ENCODE results near the gene EIF5AL1. TPM values are rescaled to one million over a fixed set of nuclear protein-coding genes. Genes with fewer than 3 reads are reported as not detected.

The EIF5AL1 gene
- total RNA-seq, 1 donor from 2014 or later: 0.21 TPM

DNA sequence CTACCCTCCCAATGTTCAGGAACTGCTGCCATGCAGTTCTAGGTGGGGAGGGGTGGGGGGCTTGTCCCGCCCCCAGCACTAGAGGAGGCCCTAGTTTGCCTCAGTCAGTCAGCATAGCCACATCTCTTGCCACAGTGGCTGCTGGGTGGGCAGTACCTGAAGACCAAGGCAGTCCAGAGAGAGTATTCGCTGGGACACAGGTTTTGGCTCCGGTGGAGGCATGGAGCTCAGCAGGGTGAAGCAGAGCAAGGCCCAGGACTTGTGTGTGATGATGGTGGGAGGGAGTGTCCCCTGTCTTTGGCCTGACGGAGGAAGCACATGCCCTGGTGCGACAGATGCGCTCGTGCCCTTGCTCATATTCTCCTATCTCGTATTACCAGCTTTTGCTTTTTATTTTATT, 42.2 kb upstream of the EIF5AL1 start:
- no peak for DNase-seq (ENCODE audit: low read depth, low spot score)
- Mint-ChIP-seq H3K4me1 (peaks cover 5% of the 10 kb centered on the region), H3K36me3 (ENCODE audit: low read depth) (no peaks in the 10 kb centered on the region), H3K9me3 (no peaks in the 10 kb centered on the region), H3K27ac (ENCODE audit: unreplicated experiment) (no peak overlapping the region), H3K4me3 (no peak overlapping the region), H3K27me3 (ENCODE audit: low read depth) (no peaks in the 10 kb centered on the region)
- TF ChIP-seq CTCF (conservative IDR thresholded peaks at IDR 0.05): no peak

DNA sequence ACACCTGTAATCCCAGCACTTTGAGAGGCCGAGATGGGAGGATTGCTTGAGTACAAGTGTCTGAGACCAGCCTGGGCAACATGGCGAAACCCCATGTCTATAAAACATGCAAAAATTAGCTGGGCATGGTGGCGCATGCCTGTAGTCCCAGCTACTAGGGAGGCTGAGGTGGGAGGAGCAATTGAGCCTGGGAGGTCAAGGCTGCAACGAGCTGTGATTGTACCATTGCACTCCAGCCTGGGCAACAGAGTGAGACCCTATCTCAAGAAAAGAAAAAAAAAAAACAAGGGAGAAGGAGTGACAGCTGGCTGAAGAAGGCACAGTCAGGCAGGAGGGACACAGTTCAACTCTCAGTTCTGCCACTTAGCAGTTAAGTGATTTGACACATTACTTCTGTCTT, 40.6 kb upstream of the EIF5AL1 start:
- no peak for DNase-seq (ENCODE audit: low read depth, low spot score)
- no peak for TF ChIP-seq CTCF (conservative IDR thresholded peaks at IDR 0.05)
- no peak overlapping the region for H3K4me3 Mint-ChIP-seq
- no peaks in the 10 kb centered on the region for H3K9me3 Mint-ChIP-seq
- no peaks in the 10 kb centered on the region for H3K36me3 Mint-ChIP-seq (ENCODE audit: low read depth)
- no peak overlapping the region for H3K27ac Mint-ChIP-seq (ENCODE audit: unreplicated experiment)
- H3K4me1 Mint-ChIP-seq: peaks cover 5% of the 10 kb centered on the region
- no peaks in the 10 kb centered on the region for H3K27me3 Mint-ChIP-seq (ENCODE audit: low read depth)

GRCh38 chr10:79472449-79472848, 39.9 kb upstream of the EIF5AL1 start:
- Mint-ChIP-seq H3K36me3 (ENCODE audit: low read depth) (no peaks in the 10 kb centered on the region), H3K27ac (ENCODE audit: unreplicated experiment) (no peak overlapping the region)

GRCh38 chr10:79472951-79473350, 39.4 kb upstream of the EIF5AL1 start:
- Mint-ChIP-seq H3K4me1 (peaks cover 5% of the 10 kb centered on the region), H3K27me3 (ENCODE audit: low read depth) (no peaks in the 10 kb centered on the region), H3K27ac (ENCODE audit: unreplicated experiment) (no peak overlapping the region), H3K36me3 (ENCODE audit: low read depth) (no peaks in the 10 kb centered on the region), H3K9me3 (no peaks in the 10 kb centered on the region), H3K4me3 (no peak overlapping the region)
- no peak for DNase-seq (ENCODE audit: low read depth, low spot score)
- no peak for TF ChIP-seq CTCF (conservative IDR thresholded peaks at IDR 0.05)

More at GRCh38 chr10:79472449-79472848, 39.9 kb upstream of the EIF5AL1 start:
- Mint-ChIP-seq H3K9me3 (no peaks in the 10 kb centered on the region), H3K4me3 (no peak overlapping the region), H3K4me1 (peaks cover 5% of the 10 kb centered on the region), H3K27me3 (ENCODE audit: low read depth) (no peaks in the 10 kb centered on the region)
- DNase-seq (ENCODE audit: low read depth, low spot score): no peak
- no peak for TF ChIP-seq CTCF (conservative IDR thresholded peaks at IDR 0.05)

GRCh38 chr10:79473496-79474095, 38.7 kb upstream of the EIF5AL1 start:
- TF ChIP-seq CTCF (conservative IDR thresholded peaks at IDR 0.05): no peak
- H3K27ac Mint-ChIP-seq (ENCODE audit: unreplicated experiment): no peak overlapping the region
- peaks cover 5% of the 10 kb centered on the region for H3K4me1 Mint-ChIP-seq
- no peaks in the 10 kb centered on the region for H3K9me3 Mint-ChIP-seq
- H3K4me3 Mint-ChIP-seq: no peak overlapping the region
- no peaks in the 10 kb centered on the region for H3K27me3 Mint-ChIP-seq (ENCODE audit: low read depth)
- DNase-seq (ENCODE audit: low read depth, low spot score): no peak
- H3K36me3 Mint-ChIP-seq (ENCODE audit: low read depth): no peaks in the 10 kb centered on the region
